WTC11 (cell line): ENCODE measurements around the gene TPGS1. TPM values are rescaled to one million over a fixed set of nuclear protein-coding genes. Genes with fewer than 3 reads are reported as not detected.
A peak's percentile ranks its signal among the peaks of the same experiment; 100 is the strongest.

Experiments
- ATAC-seq: fragments of 200-7000 bp; cut with Tn5 transposase; 2 replicates; pipeline ENCODE4 v1.10.0; 2021; ENCODE audit warnings: mild to moderate bottlenecking, moderate library complexity
- CTCF ChIA-PET: fragments of 300-600 bp; sonication (Branson Sonifier 250); formaldehyde crosslinking; loops from one replicate; lab custom pipeline; 2021; ENCODE audit warnings: antibody characterized with exemption; lab: Charles Lee
- POLR2A ChIA-PET: fragments of 350-600 bp; sonication (Branson Sonifier 250); formaldehyde crosslinking; loops from one replicate; lab custom pipeline; 2021; ENCODE audit warnings: antibody characterized with exemption; lab: Charles Lee
- DNase-seq: peaks from one replicate; pipeline ENCODE4 v3.0.0; 2021; ENCODE audit warnings: low spot score
- H3K27ac Mint-ChIP-seq: 2 replicates; pipeline ENCODE4 v1.8.0; 2021; ENCODE audit warnings: mixed read lengths
- H3K27me3 Mint-ChIP-seq: 2 replicates; pipeline ENCODE4 v1.8.0; 2021; ENCODE audit warnings: low read depth, mild to moderate bottlenecking, moderate library complexity, mixed read lengths
- H3K36me3 Mint-ChIP-seq: 2 replicates; pipeline ENCODE4 v1.8.0; 2021; ENCODE audit warnings: mixed read lengths
- H3K4me1 Mint-ChIP-seq: 2 replicates; pipeline ENCODE4 v1.8.0; 2022; ENCODE audit warnings: mixed read lengths
- H3K4me3 Mint-ChIP-seq: 2 replicates; pipeline ENCODE4 v1.8.0; 2021; ENCODE audit warnings: mild to moderate bottlenecking, moderate library complexity, mixed read lengths
- H3K9me3 Mint-ChIP-seq: 2 replicates; pipeline ENCODE4 v1.8.0; 2021; ENCODE audit warnings: mixed read lengths
- CBFB ChIP-seq: sonication (generic); formaldehyde crosslinking; IDR thresholded peaks from 2 replicates; pipeline ENCODE4 v1.8.1; 2022; ENCODE audit warnings: mild to moderate bottlenecking, low read depth, missing genetic modification reagents
- CTCF ChIP-seq: fragments of 200-600 bp; IDR thresholded peaks from 2 replicates; pipeline ENCODE4 v1.8.0; 2022; ENCODE audit warnings: antibody characterized with exemption
- E2F1 ChIP-seq: sonication (generic); formaldehyde crosslinking; IDR thresholded peaks from 2 replicates; pipeline ENCODE4 v1.8.0; 2022; ENCODE audit warnings: mild to moderate bottlenecking, missing genetic modification reagents
- ELF4 ChIP-seq: sonication (generic); formaldehyde crosslinking; IDR thresholded peaks from 2 replicates; pipeline ENCODE4 v1.8.1; 2022; ENCODE audit warnings: low read depth, mild to moderate bottlenecking, moderate library complexity, missing genetic modification reagents
- ETV6 ChIP-seq: sonication (generic); formaldehyde crosslinking; IDR thresholded peaks from 2 replicates; pipeline ENCODE4 v1.8.1; 2022; ENCODE audit warnings: mild to moderate bottlenecking, missing genetic modification reagents
- FOXK1 ChIP-seq: sonication (generic); formaldehyde crosslinking; IDR thresholded peaks from 2 replicates; pipeline ENCODE4 v1.8.0; 2022; ENCODE audit warnings: mild to moderate bottlenecking, moderate library complexity, missing genetic modification reagents
- GTF2I ChIP-seq: fragments of 250-450 bp; sonication (Bioruptor Pico); conservative IDR thresholded peaks from 2 replicates; pipeline ENCODE4 v1.4.0; 2021; ENCODE audit warnings: mild to moderate bottlenecking
- HMGA2 ChIP-seq: fragments of 250-450 bp; sonication (Bioruptor Pico); IDR thresholded peaks from 2 replicates; pipeline ENCODE4 v1.4.0; 2021; ENCODE audit warnings: mild to moderate bottlenecking, moderate library complexity
- IRF2 ChIP-seq: sonication (generic); formaldehyde crosslinking; IDR thresholded peaks from 2 replicates; pipeline ENCODE4 v1.8.0; 2022; ENCODE audit warnings: low read depth, missing genetic modification reagents, borderline replicate concordance
- JAZF1 ChIP-seq: fragments of 250-450 bp; sonication (Bioruptor Pico); IDR thresholded peaks from 2 replicates; pipeline ENCODE4 v1.9.0; 2021; ENCODE audit warnings: moderate library complexity, mild to moderate bottlenecking, inconsistent platforms
- KAT7 ChIP-seq: sonication (generic); formaldehyde crosslinking; IDR thresholded peaks from 2 replicates; pipeline ENCODE4 v1.8.1; 2023; ENCODE audit warnings: missing genetic modification reagents, mild to moderate bottlenecking, borderline replicate concordance
- MAX ChIP-seq: sonication (generic); formaldehyde crosslinking; IDR thresholded peaks from 2 replicates; pipeline ENCODE4 v1.8.0; 2022; ENCODE audit warnings: mild to moderate bottlenecking, missing genetic modification reagents
- NFATC4 ChIP-seq: fragments of 250-450 bp; sonication (Bioruptor Pico); IDR thresholded peaks from 2 replicates; pipeline ENCODE4 v1.9.0; 2021; ENCODE audit warnings: mild to moderate bottlenecking
- NFE2L1 ChIP-seq: sonication (generic); formaldehyde crosslinking; IDR thresholded peaks from 2 replicates; pipeline ENCODE4 v1.8.1; 2023; ENCODE audit warnings: missing genetic modification reagents
- NR1H2 ChIP-seq: sonication (generic); formaldehyde crosslinking; IDR thresholded peaks from 2 replicates; pipeline ENCODE4 v1.9.0; 2021; ENCODE audit warnings: mild to moderate bottlenecking, moderate library complexity, missing genetic modification reagents
- OVOL2 ChIP-seq: fragments of 250-450 bp; sonication (Bioruptor Pico); IDR thresholded peaks from 2 replicates; pipeline ENCODE4 v1.9.0; 2021; ENCODE audit warnings: mild to moderate bottlenecking, borderline replicate concordance
- RELA ChIP-seq: sonication (generic); formaldehyde crosslinking; IDR thresholded peaks from 2 replicates; pipeline ENCODE4 v1.8.1; 2022; ENCODE audit warnings: missing genetic modification reagents, mild to moderate bottlenecking, borderline replicate concordance
- TCF7 ChIP-seq: sonication (generic); formaldehyde crosslinking; IDR thresholded peaks from 2 replicates; pipeline ENCODE4 v1.8.0; 2022; ENCODE audit warnings: mild to moderate bottlenecking, low read depth, missing genetic modification reagents, moderate library complexity
- ZNF232 ChIP-seq: sonication (generic); formaldehyde crosslinking; IDR thresholded peaks from 2 replicates; pipeline ENCODE4 v1.8.0; 2022; ENCODE audit warnings: mild to moderate bottlenecking, missing genetic modification reagents
- total RNA-seq: library from RNA; stranded (reverse); gene quantifications from 3 replicates; pipeline ENCODE4 v1.2.3, GENCODE V29; 2021
- TF ChIP-seq, protein P1 (sequence below): fragments of 250-450 bp; sonication (Bioruptor Pico); IDR thresholded peaks from 2 replicates; pipeline ENCODE4 v2.1.2; 2022; ENCODE audit warnings: mild to moderate bottlenecking, moderate library complexity
- TF ChIP-seq, protein P2 (sequence below): fragments of 250-450 bp; sonication (Bioruptor Pico); IDR thresholded peaks from 2 replicates; pipeline ENCODE4 v1.9.0; 2021; ENCODE audit warnings: moderate library complexity, mild to moderate bottlenecking, inconsistent platforms, borderline replicate concordance
- TF ChIP-seq, protein P3 (sequence below): sonication (generic); formaldehyde crosslinking; IDR thresholded peaks from 2 replicates; pipeline ENCODE4 v1.8.1; 2023; ENCODE audit warnings: mild to moderate bottlenecking, missing genetic modification reagents, borderline replicate concordance
- TF ChIP-seq, protein P4 (sequence below): sonication (generic); formaldehyde crosslinking; IDR thresholded peaks from 2 replicates; pipeline ENCODE4 v1.8.1; 2022; ENCODE audit warnings: mild to moderate bottlenecking, missing genetic modification reagents, moderate library complexity, borderline replicate concordance

Gene TPGS1
- total RNA-seq, 1 experiment from 2014 or later: 18.8 TPM

DNA sequence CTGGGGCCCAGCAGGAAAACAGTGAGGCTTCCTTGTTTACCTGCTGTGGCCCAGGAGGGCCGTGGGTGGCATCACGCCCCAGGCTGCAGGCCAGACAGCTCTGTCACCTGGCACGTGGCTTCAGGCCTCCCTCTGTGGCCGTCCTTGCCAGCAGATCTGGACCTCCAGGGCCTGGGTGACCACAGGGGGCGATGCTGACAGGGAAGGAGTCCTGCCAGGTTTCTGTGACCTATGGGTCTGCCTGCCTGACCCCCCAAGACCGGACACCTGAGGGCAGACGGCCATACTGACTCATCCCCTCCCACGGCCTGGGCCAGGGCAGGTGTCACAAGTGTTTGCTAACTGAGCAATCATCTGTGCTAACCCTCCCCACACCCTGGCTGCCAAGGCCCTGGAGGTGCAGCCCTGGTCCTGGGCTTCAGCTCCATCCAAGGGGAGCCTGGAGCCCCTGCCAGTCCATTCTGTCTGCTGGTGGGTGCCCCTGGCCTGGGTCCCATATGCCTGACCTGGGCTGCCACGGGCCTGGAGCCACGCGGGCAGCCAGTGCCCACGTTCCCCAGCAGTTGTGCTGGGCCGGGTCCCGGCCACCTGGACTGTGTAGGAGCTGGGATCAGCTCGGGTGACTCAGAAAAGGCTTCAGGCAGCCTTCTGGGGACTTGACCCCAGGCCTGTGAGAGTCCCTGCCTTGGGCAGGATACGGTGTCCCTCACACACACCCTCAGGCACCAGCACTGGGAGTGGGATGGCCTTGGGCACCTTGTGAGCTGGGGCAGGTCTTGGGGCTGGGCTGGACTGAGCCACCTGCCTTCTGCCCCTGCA, 27.9 kb downstream of the TPGS1 start:
- ChIA-PET POLR2A (no interaction called here), CTCF (no interaction called here)
- Mint-ChIP-seq H3K27ac (peak overlapping the region; percentile 74; the same call in 1 of the 2 replicates), H3K4me1 (peaks cover 8% of the 10 kb centered on the region), H3K4me3 (no peak overlapping the region), H3K27me3 (no peaks in the 10 kb centered on the region), H3K9me3 (no peaks in the 10 kb centered on the region), H3K36me3 (peaks cover 11% of the 10 kb centered on the region)
- no peak for DNase-seq
- no peak for ATAC-seq
- no peak for TF ChIP-seq CTCF
- no peak for TF ChIP-seq E2F1 (CRISPR knock-in tag)
- TF ChIP-seq NFATC4 (CRISPR knock-in tag): no peak
- no peak for TF ChIP-seq JAZF1
- no peak for TF ChIP-seq ETV6
- no peak for TF ChIP-seq KAT7 (CRISPR knock-in tag)
- TF ChIP-seq, protein P1, sequence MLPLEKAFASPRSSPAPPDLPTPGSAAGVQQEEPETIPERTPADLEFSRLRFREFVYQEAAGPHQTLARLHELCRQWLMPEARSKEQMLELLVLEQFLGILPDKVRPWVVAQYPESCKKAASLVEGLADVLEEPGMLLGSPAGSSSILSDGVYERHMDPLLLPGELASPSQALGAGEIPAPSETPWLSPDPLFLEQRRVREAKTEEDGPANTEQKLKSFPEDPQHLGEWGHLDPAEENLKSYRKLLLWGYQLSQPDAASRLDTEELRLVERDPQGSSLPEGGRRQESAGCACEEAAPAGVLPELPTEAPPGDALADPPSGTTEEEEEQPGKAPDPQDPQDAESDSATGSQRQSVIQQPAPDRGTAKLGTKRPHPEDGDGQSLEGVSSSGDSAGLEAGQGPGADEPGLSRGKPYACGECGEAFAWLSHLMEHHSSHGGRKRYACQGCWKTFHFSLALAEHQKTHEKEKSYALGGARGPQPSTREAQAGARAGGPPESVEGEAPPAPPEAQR (CRISPR knock-in tag): no peak
- no peak for TF ChIP-seq FOXK1
- TF ChIP-seq, protein P2, sequence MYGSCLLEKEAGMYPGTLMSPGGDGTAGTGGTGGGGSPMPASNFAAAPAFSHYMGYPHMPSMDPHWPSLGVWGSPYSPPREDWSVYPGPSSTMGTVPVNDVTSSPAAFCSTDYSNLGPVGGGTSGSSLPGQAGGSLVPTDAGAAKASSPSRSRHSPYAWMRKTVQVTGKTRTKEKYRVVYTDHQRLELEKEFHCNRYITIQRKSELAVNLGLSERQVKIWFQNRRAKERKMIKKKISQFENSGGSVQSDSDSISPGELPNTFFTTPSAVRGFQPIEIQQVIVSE (CRISPR knock-in tag): no peak

GRCh38 chr19:536031-536880, 29.0 kb downstream of the TPGS1 start:
- H3K4me3 Mint-ChIP-seq: no peak overlapping the region
- H3K27ac Mint-ChIP-seq: no peak overlapping the region
- no peak for DNase-seq
- ChIA-PET POLR2A (no interaction called here), CTCF (no interaction called here)
- H3K27me3 Mint-ChIP-seq: no peaks in the 10 kb centered on the region
- H3K4me1 Mint-ChIP-seq: peaks cover 8% of the 10 kb centered on the region
- H3K36me3 Mint-ChIP-seq: peaks cover 11% of the 10 kb centered on the region
- no peaks in the 10 kb centered on the region for H3K9me3 Mint-ChIP-seq
- no peak for ATAC-seq
- TF ChIP-seq NR1H2 (no peak), IRF2 (CRISPR knock-in tag) (no peak), HMGA2 (CRISPR knock-in tag) (no peak), CBFB (no peak), ZNF232 (CRISPR knock-in tag) (no peak), ELF4 (CRISPR knock-in tag) (no peak), TCF7 (CRISPR knock-in tag) (no peak), GTF2I (no peak), OVOL2 (CRISPR knock-in tag) (no peak), RELA (no peak), NFE2L1 (no peak), MAX (CRISPR knock-in tag) (no peak)
- TF ChIP-seq, protein P3, sequence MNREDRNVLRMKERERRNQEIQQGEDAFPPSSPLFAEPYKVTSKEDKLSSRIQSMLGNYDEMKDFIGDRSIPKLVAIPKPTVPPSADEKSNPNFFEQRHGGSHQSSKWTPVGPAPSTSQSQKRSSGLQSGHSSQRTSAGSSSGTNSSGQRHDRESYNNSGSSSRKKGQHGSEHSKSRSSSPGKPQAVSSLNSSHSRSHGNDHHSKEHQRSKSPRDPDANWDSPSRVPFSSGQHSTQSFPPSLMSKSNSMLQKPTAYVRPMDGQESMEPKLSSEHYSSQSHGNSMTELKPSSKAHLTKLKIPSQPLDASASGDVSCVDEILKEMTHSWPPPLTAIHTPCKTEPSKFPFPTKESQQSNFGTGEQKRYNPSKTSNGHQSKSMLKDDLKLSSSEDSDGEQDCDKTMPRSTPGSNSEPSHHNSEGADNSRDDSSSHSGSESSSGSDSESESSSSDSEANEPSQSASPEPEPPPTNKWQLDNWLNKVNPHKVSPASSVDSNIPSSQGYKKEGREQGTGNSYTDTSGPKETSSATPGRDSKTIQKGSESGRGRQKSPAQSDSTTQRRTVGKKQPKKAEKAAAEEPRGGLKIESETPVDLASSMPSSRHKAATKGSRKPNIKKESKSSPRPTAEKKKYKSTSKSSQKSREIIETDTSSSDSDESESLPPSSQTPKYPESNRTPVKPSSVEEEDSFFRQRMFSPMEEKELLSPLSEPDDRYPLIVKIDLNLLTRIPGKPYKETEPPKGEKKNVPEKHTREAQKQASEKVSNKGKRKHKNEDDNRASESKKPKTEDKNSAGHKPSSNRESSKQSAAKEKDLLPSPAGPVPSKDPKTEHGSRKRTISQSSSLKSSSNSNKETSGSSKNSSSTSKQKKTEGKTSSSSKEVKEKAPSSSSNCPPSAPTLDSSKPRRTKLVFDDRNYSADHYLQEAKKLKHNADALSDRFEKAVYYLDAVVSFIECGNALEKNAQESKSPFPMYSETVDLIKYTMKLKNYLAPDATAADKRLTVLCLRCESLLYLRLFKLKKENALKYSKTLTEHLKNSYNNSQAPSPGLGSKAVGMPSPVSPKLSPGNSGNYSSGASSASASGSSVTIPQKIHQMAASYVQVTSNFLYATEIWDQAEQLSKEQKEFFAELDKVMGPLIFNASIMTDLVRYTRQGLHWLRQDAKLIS: no peak
- TF ChIP-seq, protein P4, sequence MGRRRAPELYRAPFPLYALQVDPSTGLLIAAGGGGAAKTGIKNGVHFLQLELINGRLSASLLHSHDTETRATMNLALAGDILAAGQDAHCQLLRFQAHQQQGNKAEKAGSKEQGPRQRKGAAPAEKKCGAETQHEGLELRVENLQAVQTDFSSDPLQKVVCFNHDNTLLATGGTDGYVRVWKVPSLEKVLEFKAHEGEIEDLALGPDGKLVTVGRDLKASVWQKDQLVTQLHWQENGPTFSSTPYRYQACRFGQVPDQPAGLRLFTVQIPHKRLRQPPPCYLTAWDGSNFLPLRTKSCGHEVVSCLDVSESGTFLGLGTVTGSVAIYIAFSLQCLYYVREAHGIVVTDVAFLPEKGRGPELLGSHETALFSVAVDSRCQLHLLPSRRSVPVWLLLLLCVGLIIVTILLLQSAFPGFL (CRISPR knock-in tag): no peak
